Suprapubic skin (tissue), 4 donors: ENCODE data around the gene SLC9C2. TPM values are rescaled to one million over a fixed set of nuclear protein-coding genes. Genes with fewer than 3 reads are reported as not detected.
"Not testable (repeated sequence)": the region's sequence is repeated elsewhere in the genome, so short reads cannot be mapped to it uniquely, and the experiment has no call there.

Experiments used
- DNase-seq, 2 donors: peaks; one replicate each; pipeline ENCODE4 v3.0.0-alpha.2; 2019; ENCODE audit warnings: low spot score in 2 of 2
- H3K27ac ChIP-seq: fragments of 200-600 bp; sonication (generic); one replicate; pipeline ENCODE4 v1.5.1; 2019
- H3K27me3 ChIP-seq: fragments of 200-600 bp; sonication (generic); one replicate; pipeline ENCODE4 v1.5.1; 2019
- H3K36me3 ChIP-seq: fragments of 200-600 bp; sonication (generic); one replicate; pipeline ENCODE4 v1.5.1; 2019
- H3K4me1 ChIP-seq: fragments of 200-600 bp; sonication (generic); one replicate; pipeline ENCODE4 v1.5.1; 2019
- H3K4me3 ChIP-seq: fragments of 200-600 bp; sonication (generic); one replicate; pipeline ENCODE4 v1.5.1; 2019; ENCODE audit warnings: mild to moderate bottlenecking
- H3K9me3 ChIP-seq: fragments of 200-600 bp; sonication (generic); one replicate; pipeline ENCODE4 v1.5.1; 2019
- CTCF ChIP-seq, 2 donors: fragments of 200-600 bp in 1 of 2; fragments of 450-650 bp in 1 of 2; sonication (generic) in 1 of 2; IDR thresholded peaks; one replicate each; pipeline ENCODE4 v1.5.1; 2016 to 2019; ENCODE audit warnings: antibody characterized with exemption in 2 of 2, mild to moderate bottlenecking in 1 of 2, moderate library complexity in 1 of 2
- EP300 ChIP-seq: sonication (generic); formaldehyde crosslinking; IDR thresholded peaks from one replicate; pipeline ENCODE4 v1.6.1; 2017; ENCODE audit warnings: antibody characterized with exemption
- POLR2A ChIP-seq, 2 donors: fragments of 450-650 bp; IDR thresholded peaks; one replicate each; pipeline ENCODE4 v1.6.1; 2017; ENCODE audit warnings: antibody characterized with exemption in 2 of 2, mild to moderate bottlenecking in 2 of 2, moderate library complexity in 2 of 2
- POLR2AphosphoS5 ChIP-seq, 3 donors: sonication (generic); formaldehyde crosslinking; IDR thresholded peaks; one replicate each; pipeline ENCODE4 v1.6.1; 2017; ENCODE audit warnings: antibody characterized with exemption in 3 of 3
- WGBS: methylation state at CpG from one replicate; pipeline ENCODE4 v1.1.5; 2018; 5-methylcytosine and 5-hydroxymethylcytosine counted together
- total RNA-seq, 4 donors: library from RNA; depleted of rRNA; stranded (reverse); fragments of >200 nt; gene quantifications; one replicate each; pipeline ENCODE4 v1.1.0, GENCODE V29; 2016

SLC9C2 gene
- total RNA-seq, 4 donors from 2014 or later: not detected

- WGBS: 67% methylated on average over 4 of the region's 4 CpGs
These were observed 32.4 kb downstream of the SLC9C2 start for GRCh38 chr1:173570370-173571007.

GRCh38 chr1:173568483-173568882 lies 34.4 kb downstream of the SLC9C2 start:
- DNase-seq: no peak
- WGBS: 77% methylated on average over 1 of the region's 1 CpG
- no peaks in the 10 kb centered on the region for H3K4me1 ChIP-seq

More at GRCh38 chr1:173570370-173571007, 32.4 kb downstream of the SLC9C2 start:
- Histone ChIP-seq H3K27me3 (no peaks in the 10 kb centered on the region), H3K9me3 (no peaks in the 10 kb centered on the region), H3K4me3 (no peak overlapping the region), H3K36me3 (no peaks in the 10 kb centered on the region), H3K27ac (no peak overlapping the region), H3K4me1 (no peaks in the 10 kb centered on the region)
- DNase-seq: no peak
- TF ChIP-seq CTCF (IDR thresholded peaks at IDR 0.05) (no peak), EP300 (no peak), POLR2AphosphoS5 (IDR thresholded peaks at IDR 0.05) (no peak), POLR2A (IDR thresholded peaks at IDR 0.05) (no peak)

GRCh38 chr1:173563846-173564245 lies 39.0 kb downstream of the SLC9C2 start:
- not testable (repeated sequence) for H3K9me3 ChIP-seq, H3K4me3 ChIP-seq, DNase-seq, H3K27ac ChIP-seq, H3K27me3 ChIP-seq, H3K4me1 ChIP-seq, H3K36me3 ChIP-seq
- 64% methylated on average over 1 of the region's 1 CpG for WGBS

More at GRCh38 chr1:173568483-173568882, 34.4 kb downstream of the SLC9C2 start:
- no peak overlapping the region for H3K4me3 ChIP-seq
- TF ChIP-seq POLR2AphosphoS5 (IDR thresholded peaks at IDR 0.05) (no peak), EP300 (no peak), POLR2A (IDR thresholded peaks at IDR 0.05) (no peak), CTCF (IDR thresholded peaks at IDR 0.05) (no peak)
- H3K27ac ChIP-seq: no peak overlapping the region
- H3K36me3 ChIP-seq: no peaks in the 10 kb centered on the region
- H3K9me3 ChIP-seq: no peaks in the 10 kb centered on the region
- H3K27me3 ChIP-seq: no peaks in the 10 kb centered on the region

- Histone ChIP-seq H3K27ac (no peak overlapping the region), H3K9me3 (no peaks in the 10 kb centered on the region), H3K4me3 (no peak overlapping the region), H3K27me3 (no peaks in the 10 kb centered on the region), H3K4me1 (no peaks in the 10 kb centered on the region), H3K36me3 (no peaks in the 10 kb centered on the region)
- 67% methylated on average over 6 of the region's 6 CpGs for WGBS
- DNase-seq: no peak
- no peak for TF ChIP-seq POLR2A (IDR thresholded peaks at IDR 0.05)
- no peak for TF ChIP-seq EP300
- no peak for TF ChIP-seq CTCF (IDR thresholded peaks at IDR 0.05)
- TF ChIP-seq POLR2AphosphoS5 (IDR thresholded peaks at IDR 0.05): no peak
These were observed 40.1 kb downstream of the SLC9C2 start for GRCh38 chr1:173562813-173563212.

GRCh38 chr1:173561263-173561662 lies 41.6 kb downstream of the SLC9C2 start:
- no peak for DNase-seq
- Histone ChIP-seq H3K27me3 (no peaks in the 10 kb centered on the region), H3K4me3 (no peak overlapping the region), H3K4me1 (no peaks in the 10 kb centered on the region), H3K36me3 (no peaks in the 10 kb centered on the region), H3K27ac (no peak overlapping the region), H3K9me3 (no peaks in the 10 kb centered on the region)
- TF ChIP-seq EP300 (no peak), CTCF (IDR thresholded peaks at IDR 0.05) (no peak), POLR2A (IDR thresholded peaks at IDR 0.05) (no peak), POLR2AphosphoS5 (IDR thresholded peaks at IDR 0.05) (no peak)
- WGBS: 77% methylated on average over 1 of the region's 1 CpG
